ENCODE measurements around the gene PEAK3.

Gene PEAK3

DNA sequence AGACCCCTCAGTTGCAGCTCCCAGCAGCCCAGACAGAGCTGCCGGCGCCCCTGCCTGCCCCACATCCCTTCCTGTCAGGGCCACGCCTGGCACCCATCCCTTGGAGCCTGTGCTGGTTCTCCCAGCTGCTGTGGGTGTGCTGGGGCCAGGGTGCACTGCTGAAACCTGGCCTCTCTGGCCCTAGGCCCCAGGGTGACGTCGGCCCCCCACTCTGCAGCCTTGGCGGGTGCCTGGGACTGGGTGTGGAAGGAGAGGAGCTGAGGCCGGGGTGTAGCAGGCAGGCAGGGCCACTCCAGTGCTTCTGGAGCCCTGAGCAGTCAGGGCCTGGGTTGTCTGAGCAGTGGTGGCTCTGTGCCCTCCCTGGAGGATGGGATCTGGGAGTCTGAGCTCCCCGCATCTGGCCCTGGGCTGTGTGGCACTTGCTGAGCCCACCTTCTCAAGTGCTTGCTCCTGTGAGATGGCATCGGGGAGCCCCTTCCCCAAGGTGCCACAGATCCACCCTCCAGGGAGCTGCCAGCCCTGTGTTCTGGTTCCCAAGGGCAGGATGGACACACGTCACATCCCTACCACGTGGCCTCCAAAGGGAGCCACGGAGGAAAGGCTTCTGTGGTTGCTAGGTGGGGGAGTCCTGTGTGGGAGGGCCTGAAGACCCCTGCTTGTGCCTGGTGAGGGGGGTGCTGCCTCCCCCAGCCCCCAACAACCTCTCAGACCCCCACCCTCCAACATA lies 51.0 kb downstream of the PEAK3 start:
- H3K4me3 ChIP-seq (ENCODE audit: low read length), result no peak overlapping the region
- DNase-seq (ENCODE audit: low read depth, low spot score), result no peak

DNA sequence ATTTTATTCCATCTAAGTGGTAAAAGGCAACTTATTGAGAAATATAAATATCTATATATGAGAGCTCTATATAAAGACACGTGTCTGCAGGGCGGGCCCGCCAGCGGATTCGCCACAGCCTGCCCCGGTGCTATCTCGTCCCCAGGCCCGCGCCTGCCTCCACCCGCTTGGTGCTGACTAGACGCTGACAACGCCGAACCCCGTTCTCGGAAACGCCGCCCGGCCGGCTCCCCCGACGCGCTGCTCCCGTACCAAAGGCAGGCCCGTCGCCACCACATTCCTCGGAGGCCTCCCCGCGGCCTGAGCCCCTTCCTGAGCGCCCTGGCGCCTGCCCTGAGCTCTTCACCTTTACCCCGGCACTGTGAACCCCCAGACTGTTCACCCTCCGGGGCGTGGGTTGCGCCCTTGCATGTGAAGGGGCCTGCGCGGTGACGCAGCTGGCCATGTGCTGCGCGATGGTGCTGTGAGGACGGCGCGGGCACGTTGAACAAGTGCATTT lies 51.9 kb downstream of the PEAK3 start:
- DNase-seq (ENCODE audit: low read depth, low spot score), result no peak
- no peak overlapping the region for H3K4me3 ChIP-seq (ENCODE audit: low read length)

DNA sequence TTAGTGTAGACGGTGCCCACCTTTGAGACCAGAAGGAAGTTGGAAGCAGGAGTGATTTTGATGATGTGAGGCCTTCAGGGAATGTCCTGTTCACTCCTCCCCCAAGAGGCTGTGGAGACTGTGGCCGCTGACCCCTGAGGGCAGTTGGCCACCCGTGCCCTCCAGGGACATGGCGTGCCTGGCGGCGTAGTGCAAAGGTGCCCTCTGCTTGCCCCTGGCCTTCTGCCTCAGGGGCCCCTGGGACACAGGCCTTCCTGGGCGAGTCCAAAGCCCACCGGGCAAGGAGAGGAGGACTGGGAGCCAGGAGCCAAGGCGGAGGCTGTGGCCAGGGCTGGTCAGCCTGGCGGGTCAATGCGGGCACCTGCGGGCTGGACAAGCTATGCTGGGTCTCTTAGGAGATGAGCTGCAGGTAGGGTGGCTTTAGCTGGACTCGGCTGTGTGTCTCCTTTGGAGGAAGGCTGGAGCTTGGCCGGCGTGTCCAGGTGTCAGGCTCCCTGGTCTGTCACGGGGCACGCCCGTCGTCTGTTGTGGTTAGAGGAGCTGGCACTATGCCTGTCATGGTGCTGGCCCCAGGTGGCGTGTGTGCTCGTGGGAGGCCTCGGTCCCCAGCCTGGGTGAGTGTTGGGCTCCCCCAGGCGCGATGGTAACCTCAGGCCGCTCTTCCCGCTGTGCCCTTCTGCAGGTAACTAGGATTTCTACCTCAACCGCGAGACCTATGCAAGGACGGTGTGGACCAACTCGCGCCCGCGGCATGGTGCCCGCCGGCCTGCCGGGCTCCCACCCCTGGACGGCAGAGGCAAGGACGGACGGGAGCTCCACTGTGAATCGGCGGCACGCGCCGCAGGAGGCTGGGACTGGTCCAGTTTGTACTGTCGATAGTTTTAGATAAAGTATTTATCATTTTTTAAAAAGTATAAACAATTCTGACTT lies 52.6 kb downstream of the PEAK3 start:
- no peak overlapping the region for H3K4me3 ChIP-seq (ENCODE audit: low read length)
- no peak for DNase-seq (ENCODE audit: low read depth, low spot score)

- DNase-seq (ENCODE audit: low read depth, low spot score), result no peak
- H3K4me3 ChIP-seq (ENCODE audit: low read length), result no peak overlapping the region
These were observed 53.6 kb downstream of the PEAK3 start for GRCh38 chr19:2228157-2229030.

DNA sequence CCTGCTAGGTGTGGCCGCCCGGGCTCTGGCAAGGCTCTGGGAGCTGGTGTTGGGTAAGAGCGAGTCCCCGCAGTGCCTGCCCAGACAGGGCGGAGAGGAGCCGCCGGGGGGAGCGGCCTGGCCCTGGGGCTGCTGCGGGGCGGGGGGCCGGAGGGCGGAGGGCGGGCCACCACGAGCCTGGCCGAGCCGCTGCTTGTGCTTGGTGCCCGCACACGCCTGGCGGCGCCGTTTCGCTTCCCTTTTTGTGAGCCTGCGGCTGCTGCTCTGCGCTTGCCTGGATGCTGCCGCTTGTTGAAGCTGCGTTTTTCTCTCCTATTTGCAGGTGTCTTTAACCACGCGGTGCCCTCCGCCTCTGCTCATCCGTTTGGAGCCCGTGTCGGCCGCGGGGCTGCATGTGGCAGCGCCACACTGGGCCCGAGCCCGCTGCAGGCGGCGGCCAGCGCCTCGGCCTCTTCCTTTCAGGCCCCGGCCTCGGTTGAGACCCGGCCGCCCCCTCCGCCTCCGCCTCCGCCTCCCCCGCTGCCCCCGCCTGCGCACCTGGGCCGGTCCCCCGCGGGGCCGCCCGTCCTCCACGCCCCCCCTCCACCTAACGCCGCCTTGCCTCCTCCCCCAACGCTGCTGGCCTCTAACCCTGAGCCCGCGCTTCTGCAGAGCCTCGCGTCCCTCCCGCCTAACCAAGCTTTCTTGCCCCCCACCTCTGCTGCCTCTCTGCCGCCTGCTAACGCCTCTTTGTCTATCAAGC lies 54.4 kb downstream of the PEAK3 start:
- H3K4me3 ChIP-seq (ENCODE audit: low read length), result no peak overlapping the region
- no peak for DNase-seq (ENCODE audit: low read depth, low spot score)

DNA sequence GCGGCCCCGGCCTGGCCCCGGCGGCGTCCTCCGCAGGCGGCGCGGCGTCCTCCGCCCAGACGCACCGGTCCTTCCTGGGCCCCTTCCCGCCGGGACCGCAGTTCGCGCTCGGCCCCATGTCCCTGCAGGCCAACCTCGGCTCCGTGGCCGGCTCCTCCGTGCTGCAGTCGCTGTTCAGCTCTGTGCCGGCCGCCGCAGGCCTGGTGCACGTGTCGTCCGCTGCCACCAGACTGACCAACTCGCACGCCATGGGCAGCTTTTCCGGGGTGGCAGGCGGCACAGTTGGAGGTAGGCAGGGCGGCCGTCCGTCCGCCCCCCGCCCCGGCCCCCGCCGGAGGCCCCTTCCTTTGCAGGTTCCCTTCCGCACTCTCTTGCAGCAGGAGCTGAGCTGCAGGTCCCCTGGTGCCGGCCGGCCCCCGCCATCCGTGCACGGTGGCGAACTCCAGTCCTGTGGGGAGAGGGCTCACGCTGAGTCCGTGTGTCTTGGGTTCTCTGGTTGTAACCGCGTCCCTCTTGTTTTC lies 55.1 kb downstream of the PEAK3 start:
- no peak overlapping the region for H3K4me3 ChIP-seq (ENCODE audit: low read length)
- no peak for DNase-seq (ENCODE audit: low read depth, low spot score)

DNA sequence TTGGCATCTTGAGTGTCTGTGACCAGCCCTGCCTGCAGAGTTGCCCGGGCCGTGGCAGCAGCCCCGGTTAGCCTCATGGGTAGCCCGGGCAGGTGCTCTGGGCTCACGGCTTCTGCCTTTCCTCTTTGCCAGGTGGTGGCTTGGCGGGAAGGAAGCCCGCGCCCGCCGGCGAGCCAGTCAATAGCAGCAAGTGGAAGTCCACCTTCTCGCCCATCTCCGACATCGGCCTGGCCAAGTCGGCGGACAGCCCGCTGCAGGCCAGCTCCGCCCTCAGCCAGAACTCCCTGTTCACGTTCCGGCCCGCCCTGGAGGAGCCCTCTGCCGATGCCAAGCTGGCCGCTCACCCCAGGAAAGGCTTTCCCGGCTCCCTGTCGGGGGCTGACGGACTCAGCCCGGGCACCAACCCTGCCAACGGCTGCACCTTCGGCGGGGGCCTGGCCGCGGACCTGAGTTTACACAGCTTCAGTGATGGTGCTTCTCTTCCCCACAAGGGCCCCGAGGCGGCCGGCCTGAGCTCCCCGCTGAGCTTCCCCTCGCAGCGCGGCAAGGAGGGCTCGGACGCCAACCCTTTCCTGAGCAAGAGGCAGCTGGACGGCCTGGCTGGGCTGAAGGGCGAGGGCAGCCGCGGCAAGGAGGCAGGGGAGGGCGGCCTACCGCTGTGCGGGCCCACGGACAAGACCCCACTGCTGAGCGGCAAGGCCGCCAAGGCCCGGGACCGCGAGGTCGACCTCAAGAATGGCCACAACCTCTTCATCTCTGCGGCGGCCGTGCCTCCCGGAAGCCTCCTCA lies 55.7 kb downstream of the PEAK3 start:
- H3K4me3 ChIP-seq (ENCODE audit: low read length), result no peak overlapping the region
- no peak for DNase-seq (ENCODE audit: low read depth, low spot score)

- DNase-seq (ENCODE audit: low read depth, low spot score), result no peak
These were observed 56.4 kb downstream of the PEAK3 start for GRCh38 chr19:2225415-2226050.

DNA sequence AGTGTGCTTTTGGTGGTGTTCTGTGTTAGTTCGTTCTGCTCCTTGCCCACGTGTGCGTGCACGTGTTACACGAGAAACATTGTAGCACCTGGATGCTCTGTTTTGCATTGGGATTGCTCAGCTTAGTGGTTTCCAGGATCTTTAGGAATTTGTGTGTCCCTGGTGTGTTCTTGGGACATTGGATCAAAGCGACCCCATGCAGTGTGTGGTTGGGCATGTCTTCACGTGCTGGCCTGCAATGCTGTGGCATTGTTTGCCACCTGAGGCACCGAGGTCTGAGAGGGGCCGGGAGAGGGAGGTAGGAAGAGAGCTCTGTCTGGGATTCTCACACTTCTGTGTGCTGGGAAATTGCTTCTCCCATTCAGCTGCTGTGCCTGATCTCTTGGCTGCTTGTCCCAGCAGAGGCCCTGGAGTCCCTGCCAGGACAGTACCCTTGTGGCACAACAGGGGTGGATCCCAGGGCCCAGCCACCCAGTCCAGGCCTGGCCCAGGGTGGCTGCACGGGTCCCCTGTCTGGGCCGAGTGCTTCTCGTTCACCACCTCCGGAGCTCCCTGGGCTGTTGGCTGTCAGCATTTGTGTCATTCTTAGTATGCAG lies 57.1 kb downstream of the PEAK3 start:
- DNase-seq (ENCODE audit: low read depth, low spot score), result no peak

More at GRCh38 chr19:2225415-2226050, 56.4 kb downstream of the PEAK3 start:
- H3K4me3 ChIP-seq (ENCODE audit: low read length), result no peak overlapping the region

More for the DNA sequence above, 57.1 kb downstream of the PEAK3 start:
- H3K4me3 ChIP-seq (ENCODE audit: low read length), result no peak overlapping the region

Measured in Jurkat, Clone E6-1 (cell line).